Midbrain (tissue), 1 donor: ENCODE data around the gene OOEP.

Source experiments
- DNase-seq: peaks from one replicate; lab custom pipeline; 2025; lab: John Stamatoyannopoulos, UW

Gene OOEP

DNA sequence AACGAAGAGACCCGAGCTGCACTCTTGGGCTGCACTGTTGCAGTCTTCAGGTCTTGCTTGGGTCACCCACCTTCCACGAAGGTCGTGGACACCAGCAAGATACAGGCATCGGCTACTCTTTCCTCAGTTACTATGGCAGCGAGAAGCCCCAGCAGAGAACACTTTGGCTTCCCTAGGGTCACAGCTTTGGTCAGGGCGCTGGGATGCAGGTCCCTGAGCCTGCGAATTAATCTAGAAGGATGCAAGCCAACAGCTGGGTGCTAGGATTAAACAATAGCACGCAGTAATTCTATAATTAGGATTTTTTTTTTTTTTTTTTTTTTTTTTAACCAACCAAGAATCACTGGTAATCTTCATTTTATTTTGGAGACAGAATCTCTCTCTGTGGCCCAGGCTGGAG, 5.1 kb downstream of the OOEP start:
- no peak for DNase-seq

DNA sequence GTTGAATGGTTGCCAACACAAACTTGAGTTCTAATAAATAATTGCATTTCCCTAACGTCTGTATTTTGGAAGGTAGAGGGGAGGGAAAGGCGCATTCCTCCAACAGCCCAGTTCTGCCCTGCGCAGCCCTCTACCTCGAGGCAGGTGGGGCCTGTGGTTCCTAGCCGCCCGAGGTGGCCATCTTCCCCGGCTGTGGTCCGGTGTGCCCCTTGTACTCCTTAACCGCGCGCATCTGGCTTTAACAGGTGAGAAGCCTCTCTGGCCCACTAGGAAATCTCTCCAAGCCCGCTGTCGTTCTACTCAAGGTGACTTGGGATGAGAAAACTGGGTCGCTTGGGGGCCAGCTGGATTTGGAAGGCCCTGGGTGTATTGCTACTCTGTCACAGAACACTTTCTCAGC, 5.6 kb downstream of the OOEP start:
- DNase-seq: no peak

GRCh38 chr6:73363537-73363875, 6.2 kb downstream of the OOEP start:
- no peak for DNase-seq

GRCh38 chr6:73362869-73363536, 6.7 kb downstream of the OOEP start:
- no peak for DNase-seq

- no peak for DNase-seq
These were observed 7.3 kb downstream of the OOEP start, which contains the start of gene KHDC3L for GRCh38 chr6:73362358-73362757. KHDC3L (plus strand) TSS chr6:73362658; CDS start chr6:73362730, 72 bp downstream.

DNA sequence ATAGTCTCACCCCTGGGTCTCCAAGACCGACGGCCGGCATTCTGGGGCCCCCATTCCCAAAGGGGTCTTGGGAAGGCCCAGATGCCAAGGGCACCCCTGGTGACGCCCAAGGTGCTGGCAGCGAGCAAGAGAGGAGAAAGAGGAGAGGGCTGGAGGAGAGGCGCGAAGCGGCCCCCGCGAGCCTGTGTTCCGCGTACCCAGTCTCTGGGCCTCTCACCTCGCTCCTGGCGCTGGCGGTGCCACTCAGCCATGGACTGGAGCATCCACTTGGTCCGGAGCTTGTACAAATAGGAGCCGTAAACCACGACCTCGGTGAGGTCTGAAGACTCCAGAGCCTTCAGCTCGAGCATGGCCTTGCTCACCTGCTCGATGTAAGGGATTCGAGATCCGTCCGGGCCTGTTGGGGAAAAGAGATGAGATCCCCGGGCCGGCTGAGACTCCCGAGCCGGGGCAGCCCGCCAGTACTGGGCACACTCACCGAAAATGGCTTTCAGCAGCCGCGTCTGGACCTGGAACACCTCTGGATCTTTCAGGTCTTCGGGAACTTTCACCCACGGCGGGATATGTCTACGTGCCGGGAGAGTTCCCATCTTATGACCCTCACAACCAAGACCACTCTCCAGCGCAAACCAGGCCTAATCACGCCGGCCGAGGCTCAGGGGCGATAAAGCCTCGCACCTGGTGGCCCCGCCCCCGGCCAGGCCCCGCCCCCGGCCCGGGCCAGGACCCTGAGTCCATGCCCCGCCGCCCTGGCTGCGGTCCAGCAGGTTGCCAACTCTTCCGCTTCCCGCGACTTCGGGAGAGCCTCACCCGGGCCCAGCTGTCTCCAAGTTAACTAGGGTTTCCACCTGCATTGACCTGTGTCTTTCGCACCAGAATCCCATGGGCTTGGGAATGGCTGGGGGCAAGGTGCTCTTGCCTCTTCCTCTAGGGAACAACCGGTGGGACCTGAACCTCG, 15.8 kb downstream of the OOEP start, which contains the start of gene DPPA5:
Gene DPPA5 (minus strand): TSS at position 641 of the 958 bp plus-strand sequence. CDS start 51 bp downstream, at position 590.
- no peak for DNase-seq

GRCh38 chr6:73349311-73349710, 20.4 kb downstream of the OOEP start:
- no peak for DNase-seq

- no peak for DNase-seq
These were observed 21.0 kb downstream of the OOEP start for GRCh38 chr6:73348550-73349204.

GRCh38 chr6:73343164-73343563, 26.5 kb downstream of the OOEP start:
- no peak for DNase-seq

GRCh38 chr6:73342174-73342573, 27.5 kb downstream of the OOEP start:
- no peak for DNase-seq

GRCh38 chr6:73341335-73341734, 28.4 kb downstream of the OOEP start:
- no peak for DNase-seq

DNA sequence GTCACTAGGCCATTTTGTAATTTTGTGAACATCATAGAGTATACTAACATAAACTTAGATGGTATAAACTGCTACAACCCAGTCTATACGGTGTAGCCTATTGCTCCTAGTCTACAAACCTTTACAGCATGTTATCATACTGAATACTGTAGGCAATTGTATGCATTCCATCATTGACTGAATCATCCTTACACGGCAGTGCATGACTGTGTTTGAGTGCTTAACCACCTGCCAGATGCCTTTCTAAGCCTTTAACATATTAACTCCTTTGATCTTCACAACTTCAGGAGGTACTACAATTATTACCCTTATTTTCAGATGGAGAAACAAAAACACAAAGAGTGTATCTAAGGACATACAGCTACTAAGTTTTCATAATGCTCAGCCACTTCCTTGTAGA, 29.6 kb downstream of the OOEP start:
- DNase-seq: no peak

GRCh38 chr6:73339340-73339739, 30.4 kb downstream of the OOEP start:
- no peak for DNase-seq

DNA sequence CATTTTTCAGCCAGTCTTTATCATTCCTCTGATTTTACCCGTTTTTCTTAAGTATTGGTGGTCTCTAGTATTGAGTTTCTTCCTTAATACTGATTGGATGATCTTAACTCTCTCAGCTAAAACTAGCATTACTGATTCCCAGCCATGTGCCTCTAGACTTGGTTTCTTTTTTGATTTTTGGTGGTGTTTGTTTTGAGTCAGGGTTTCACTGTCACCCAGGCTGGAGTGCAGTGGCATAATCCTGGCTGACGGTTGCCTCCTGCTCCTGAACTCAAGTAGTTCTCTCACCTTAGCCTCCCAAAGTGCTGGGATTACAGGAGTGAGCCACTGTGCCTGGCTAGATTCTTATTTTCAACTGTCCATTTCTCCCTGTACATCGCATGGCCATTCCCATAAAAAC, 40.5 kb downstream of the OOEP start:
- no peak for DNase-seq

DNA sequence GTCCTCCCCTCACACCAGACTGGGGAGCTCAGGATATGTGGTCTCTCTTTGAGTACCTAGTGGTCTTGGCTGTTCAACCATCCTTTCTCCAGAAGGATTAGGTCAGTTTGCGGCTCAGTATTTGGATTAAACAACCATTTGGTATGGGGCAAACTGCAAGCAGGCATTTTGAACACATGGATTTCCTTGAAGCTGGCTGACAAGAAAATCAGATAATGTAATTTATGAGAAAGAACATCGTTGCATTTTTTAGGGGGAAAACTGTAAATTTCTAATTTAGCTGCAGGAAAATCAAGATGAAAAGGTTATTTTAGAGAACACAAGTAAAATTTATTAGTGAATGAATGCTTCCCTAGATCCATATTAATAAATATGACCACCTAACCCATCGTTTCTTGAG, 40.9 kb downstream of the OOEP start:
- no peak for DNase-seq

- DNase-seq: no peak
These were observed 44.0 kb downstream of the OOEP start for GRCh38 chr6:73325656-73326055.

DNA sequence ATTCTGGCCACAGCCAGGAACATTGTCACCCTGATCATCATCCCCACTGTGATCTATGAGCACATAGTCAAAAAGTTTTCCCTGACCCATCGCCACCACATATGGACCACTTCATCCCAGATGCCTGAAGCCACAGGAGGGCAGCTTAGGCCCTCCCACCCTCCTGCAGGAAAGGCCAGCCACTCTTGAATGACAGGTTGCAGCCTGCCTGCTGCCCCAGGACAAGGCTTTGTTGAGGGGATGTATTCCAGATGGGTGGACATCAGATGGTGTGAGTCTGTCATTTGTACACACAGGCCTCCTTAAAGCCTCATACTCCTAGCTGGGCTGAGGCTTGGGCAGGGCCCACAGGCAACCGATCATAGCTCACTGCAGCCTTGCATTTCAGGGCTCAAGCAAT, 46.4 kb downstream of the OOEP start:
- DNase-seq: no peak
